CD14-positive monocyte (primary cell): ENCODE measurements around the gene MBP. TPM values are rescaled to one million over a fixed set of nuclear protein-coding genes. Genes with fewer than 3 reads are reported as not detected.
A peak's percentile ranks its signal among the peaks of the same experiment; 100 is the strongest.

Experiments used
- DNase-seq, 3 donors: peaks; one replicate each; pipeline ENCODE4 v3.0.0-alpha.2; 2011 to 2022
- H2AFZ ChIP-seq: 2 replicates; pipeline ENCODE4 v1.6.0; 2012; ENCODE audit warnings: mild to moderate bottlenecking, low read depth, low read length, inconsistent platforms; ENCODE audit not compliant: insufficient read depth, poor library complexity, severe bottlenecking
- H3K27ac ChIP-seq, 2 donors: 1 replicate in 1 of 2; 2 replicates in 1 of 2; pipeline ENCODE4 v1.5.1; 2012 to 2013; ENCODE audit warnings: low read length in 2 of 2, control low read depth in 1 of 2, inconsistent platforms in 1 of 2, low read depth in 1 of 2, mild to moderate bottlenecking in 1 of 2
- H3K27me3 ChIP-seq, 2 donors: one replicate each; pipeline versions ENCODE4 v1.6.0 to v1.6.1; 2011 to 2013; ENCODE audit warnings: low read length in 2 of 2; ENCODE audit not compliant: control insufficient read depth in 2 of 2, insufficient read depth in 2 of 2
- H3K36me3 ChIP-seq, 2 donors: replicated peaks in 1 of 2; 1 replicate in 1 of 2; 2 replicates in 1 of 2; pipeline versions ENCODE4 v1.5.1 to v1.6.1; 2012 to 2013; ENCODE audit warnings: low read length in 2 of 2, control low read depth in 1 of 2, inconsistent platforms in 1 of 2, mild to moderate bottlenecking in 1 of 2; ENCODE audit not compliant: insufficient read depth in 2 of 2, control insufficient read depth in 1 of 2
- H3K4me1 ChIP-seq, 2 donors: 1 replicate in 1 of 2; 2 replicates in 1 of 2; pipeline versions ENCODE4 v1.5.1 to v1.6.1; 2012 to 2013; ENCODE audit warnings: low read length in 2 of 2, control low read depth in 1 of 2, inconsistent platforms in 1 of 2, mild to moderate bottlenecking in 1 of 2, moderate library complexity in 1 of 2; ENCODE audit not compliant: insufficient read depth in 2 of 2, control insufficient read depth in 1 of 2
- H3K4me2 ChIP-seq: replicated peaks from 2 replicates; pipeline ENCODE3; 2012; ENCODE audit warnings: low read length, moderate library complexity, mild to moderate bottlenecking; ENCODE audit not compliant: poor library complexity, severe bottlenecking; ENCODE audit errors: extremely low read depth
- H3K4me3 ChIP-seq, 3 experiments: fragments of 200-600 bp in 1 of 3; sonication (generic) in 1 of 3; replicated peaks in 1 of 3; 1 replicate in 2 of 3; 2 replicates in 1 of 3; pipeline ENCODE4 v1.5.1; 2011 to 2013; ENCODE audit warnings: low read length in 3 of 3, mild to moderate bottlenecking in 3 of 3, control low read depth in 2 of 3, low read depth in 2 of 3, inconsistent platforms in 1 of 3, moderate library complexity in 1 of 3
- H3K79me2 ChIP-seq: 2 replicates; pipeline ENCODE4 v1.6.0; 2012; ENCODE audit warnings: mild to moderate bottlenecking, control low read depth, inconsistent platforms, low read length, moderate library complexity; ENCODE audit not compliant: insufficient read depth
- H3K9ac ChIP-seq: 2 replicates; pipeline ENCODE4 v1.6.0; 2017; ENCODE audit warnings: low read length, mild to moderate bottlenecking; ENCODE audit not compliant: insufficient read depth, poor library complexity, severe bottlenecking
- H3K9me3 ChIP-seq, 2 donors: replicated peaks in 1 of 2; 1 replicate in 1 of 2; 2 replicates in 1 of 2; pipeline versions ENCODE4 v1.5.1 to v1.6.1; 2012 to 2013; ENCODE audit warnings: low read length in 2 of 2, control low read depth in 1 of 2; ENCODE audit not compliant: control insufficient read depth in 1 of 2, insufficient read depth in 1 of 2
- H4K20me1 ChIP-seq: 2 replicates; pipeline ENCODE4 v1.6.0; 2012; ENCODE audit warnings: mild to moderate bottlenecking, low read length, control low read depth, moderate library complexity; ENCODE audit not compliant: insufficient read depth
- H3K27ac Mint-ChIP-seq, 7 donors: one replicate each; pipeline ENCODE4 v1.8.0; 2020; ENCODE audit warnings: mild to moderate bottlenecking in 7 of 7, mixed read lengths in 7 of 7, moderate library complexity in 6 of 7, inconsistent platforms in 2 of 7
- H3K27me3 Mint-ChIP-seq, 3 donors: one replicate each; pipeline ENCODE4 v1.8.0; 2021 to 2022; ENCODE audit warnings: low read depth in 3 of 3, mild to moderate bottlenecking in 3 of 3, mixed read lengths in 3 of 3, moderate library complexity in 3 of 3, inconsistent platforms in 1 of 3
- H3K36me3 Mint-ChIP-seq, 2 donors: one replicate each; pipeline ENCODE4 v1.8.0; 2020; ENCODE audit warnings: mixed read lengths in 2 of 2, inconsistent platforms in 1 of 2, mild to moderate bottlenecking in 1 of 2
- H3K4me1 Mint-ChIP-seq: one replicate; pipeline ENCODE4 v1.8.0; 2020; ENCODE audit warnings: mild to moderate bottlenecking, mixed read lengths
- H3K4me3 Mint-ChIP-seq, 2 donors: one replicate each; pipeline ENCODE4 v1.8.0; 2020; ENCODE audit warnings: mild to moderate bottlenecking in 2 of 2, mixed read lengths in 2 of 2, moderate library complexity in 1 of 2
- H3K9me3 Mint-ChIP-seq, 7 donors: one replicate each; pipeline ENCODE4 v1.8.0; 2020 to 2022; ENCODE audit warnings: mixed read lengths in 7 of 7, mild to moderate bottlenecking in 6 of 7, moderate library complexity in 6 of 7, inconsistent platforms in 2 of 7
- CTCF ChIP-seq: fragments of 200-600 bp; IDR thresholded peaks from one replicate; pipeline ENCODE4 v1.8.0; 2022; ENCODE audit warnings: antibody characterized with exemption, mild to moderate bottlenecking
- WGBS: methylation state at CpG from one replicate; pipeline ENCODE4 v1.1.5; 2013; ENCODE audit warnings: missing lambda C conversion rate; ENCODE audit not compliant: insufficient coverage; 5-methylcytosine and 5-hydroxymethylcytosine counted together
- intact Hi-C, 2 donors: fragments of 100-400 bp; cut with micrococcal nuclease; formaldehyde crosslinking; loops; one replicate each; pipeline versions ENCODE4 v1.15.0 to v1.15.1; 2023
- polyA plus RNA-seq, 3 donors: library from polyadenylated mRNA; depleted of rRNA in 1 of 3; unstranded in 2 of 3; stranded (reverse) in 1 of 3; fragments of 300-500 nt in 2 of 3; fragments of >200 nt in 1 of 3; fragmentation: Illumina TruSeq in 2 of 3; gene quantifications; 1 replicate in 2 of 3; 2 replicates in 1 of 3; pipeline ENCODE4 v1.2.3, GENCODE V29; 2012 to 2021

MBP gene
- polyA plus RNA-seq, 3 donors: 47.7 to 81.0 (median 50.4) TPM

- Histone ChIP-seq H3K9ac (peak overlapping the region; percentile 83), H3K36me3 (peaks cover 6 to 10% of the 10 kb centered on the region in 2 donors), H3K27ac (peak overlapping the region; percentile 98 to 100), H3K79me2 (peaks cover 56% of the 10 kb centered on the region), H3K27me3 (no peaks in the 10 kb centered on the region), H3K4me1 (peaks cover 84 to 87% of the 10 kb centered on the region in 2 donors), H3K4me3 (no peak overlapping the region), H3K9me3 (no peaks in the 10 kb centered on the region), H3K4me2 (no peak overlapping the region), H4K20me1 (no peaks in the 10 kb centered on the region), H2AFZ (no peak overlapping the region)
- DNase-seq: peak; percentile 95 to 96 (median 95)
- peak overlapping the region; percentile 100 for H3K27ac Mint-ChIP-seq
- H3K27me3 Mint-ChIP-seq: no peaks in the 10 kb centered on the region
- H3K4me1 Mint-ChIP-seq: peaks cover 79% of the 10 kb centered on the region
- peaks cover 0 to 4% (median 0%) of the 10 kb centered on the region in 7 donors for H3K9me3 Mint-ChIP-seq
- peaks cover 50 to 77% of the 10 kb centered on the region in 2 donors for H3K36me3 Mint-ChIP-seq
- intact Hi-C loops: no loop called here
- no CpG with 5 or more reads among the region's 7 CpGs for WGBS
- H3K4me3 Mint-ChIP-seq: peak overlapping the region; percentile 53 to 71
- TF ChIP-seq CTCF: no peak
Observed at GRCh38 chr18:77063260-77063659, 69.3 kb downstream of the MBP start.

DNA sequence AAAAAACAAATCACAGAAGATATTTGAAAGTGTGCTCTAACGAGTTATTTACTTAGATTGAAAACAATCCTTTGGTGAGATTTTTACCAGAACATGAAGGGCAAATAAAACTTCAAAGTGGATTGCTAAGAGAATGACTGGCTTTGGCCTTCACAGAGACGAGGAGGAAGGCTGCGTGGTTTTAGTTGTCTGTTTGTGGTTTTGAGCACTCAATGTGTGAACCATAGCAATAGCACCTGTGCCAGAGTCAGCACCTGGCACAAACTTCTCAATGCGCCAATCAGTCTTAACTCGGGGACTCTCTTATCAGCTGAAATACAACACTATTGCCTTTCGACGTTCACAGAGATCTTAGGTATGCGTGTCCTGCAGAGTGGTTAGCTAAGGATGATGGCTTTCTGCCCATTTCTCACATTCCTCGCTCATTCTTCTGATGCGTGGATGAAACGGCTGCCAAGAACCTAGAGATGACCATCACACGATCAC, 70.0 kb downstream of the MBP start:
- Histone ChIP-seq H3K4me1 (peaks cover 84 to 85% of the 10 kb centered on the region in 2 donors), H3K9ac (peak overlapping the region; percentile 83), H3K36me3 (peaks cover 6 to 10% of the 10 kb centered on the region in 2 donors), H3K4me2 (no peak overlapping the region), H3K9me3 (no peaks in the 10 kb centered on the region), H3K79me2 (peaks cover 57% of the 10 kb centered on the region), H3K4me3 (no peak overlapping the region), H3K27me3 (no peaks in the 10 kb centered on the region), H2AFZ (no peak overlapping the region), H4K20me1 (no peaks in the 10 kb centered on the region), H3K27ac (peak overlapping the region; percentile 98 to 100)
- Mint-ChIP-seq H3K9me3 (peaks cover 0 to 4% (median 0%) of the 10 kb centered on the region in 7 donors), H3K36me3 (peaks cover 51 to 73% of the 10 kb centered on the region in 2 donors), H3K27ac (peak overlapping the region; percentile 100), H3K27me3 (no peaks in the 10 kb centered on the region), H3K4me1 (peaks cover 72% of the 10 kb centered on the region), H3K4me3 (peak overlapping the region in 1 of 2 donors; percentile 15)
- WGBS: 67% methylated on average over 7 of the region's 12 CpGs
- intact Hi-C loops: no loop called here
- DNase-seq: no peak
- no peak for TF ChIP-seq CTCF
